Measurements from ENCODE around the gene CD207. TPM values are rescaled to one million over a fixed set of nuclear protein-coding genes. Genes with fewer than 3 reads are reported as not detected.

The CD207 gene
- total RNA-seq: not detected in 2 replicates

DNA sequence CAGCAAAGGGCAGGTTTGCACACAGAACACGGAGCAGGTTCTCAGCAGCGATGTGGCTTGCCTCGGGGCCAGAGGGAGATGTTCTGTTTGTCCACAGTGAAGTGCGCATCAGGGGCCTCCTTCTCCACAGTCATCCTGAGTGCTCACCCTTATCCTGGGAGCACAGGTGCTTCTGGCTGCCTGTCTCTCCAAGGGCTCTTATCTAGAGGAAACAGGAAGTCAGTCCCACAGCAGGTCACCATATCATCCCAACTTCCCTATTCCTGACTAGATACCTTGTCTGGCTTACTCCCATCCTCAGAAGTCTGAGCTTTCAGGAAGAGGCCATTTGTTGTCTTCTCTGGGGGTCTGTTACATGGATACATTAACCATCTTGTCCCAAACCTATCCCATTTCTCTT is at the start of gene CD207:
Gene CD207 (minus strand): TSS at position 174 of the 400 bp plus-strand sequence. CDS start 40 bp downstream, at position 134.

DNA sequence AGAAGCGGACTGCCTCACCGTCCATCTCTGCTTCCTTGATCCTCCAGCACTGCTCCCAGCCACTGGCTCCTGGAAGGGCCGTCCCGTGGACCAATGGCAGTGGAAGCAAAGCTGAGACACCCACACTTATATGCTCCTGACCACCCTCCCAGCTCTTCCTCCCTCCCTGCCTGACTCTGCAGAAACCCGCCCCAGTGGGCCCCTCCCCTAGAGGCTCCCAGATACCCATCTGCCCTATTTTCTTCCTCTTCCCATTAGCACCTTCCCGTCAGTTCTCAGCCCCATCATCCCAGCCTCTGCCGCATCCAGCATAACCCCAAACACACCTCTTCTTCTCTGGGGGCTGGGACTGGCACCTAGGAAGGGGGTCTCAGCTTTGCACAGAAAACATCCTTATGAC is 15.1 kb downstream of the CD207 start, which contains the start of gene CLEC4F:
Gene CLEC4F (minus strand): TSS at position 101 of the 400 bp plus-strand sequence. CDS start 76 bp downstream, at position 25.

GRCh38 chr2:70790136-70790828 is 45.3 kb downstream of the CD207 start, which contains the start of gene FIGLA:
Gene FIGLA (minus strand): TSS chr2:70790643. CDS start chr2:70790638, 5 bp downstream.

Other genes starting within 250 kb of the CD207 start
- gene ADD2, start 67.6 kb downstream of the CD207 start, total RNA-seq: 0.28 TPM in 1 of 2 replicates, not detected in the other
- gene FIGLA, start 45.2 kb downstream of the CD207 start, total RNA-seq: not detected in 2 replicates
- gene CLEC4F, start 15.2 kb downstream of the CD207 start, total RNA-seq: not detected in 2 replicates
- 0.74 and 1.2 TPM in 2 replicates for gene VAX2, start 64.8 kb upstream of the CD207 start, total RNA-seq
- gene ATP6V1B1, start 100.1 kb upstream of the CD207 start, total RNA-seq: 0.89 and 1.8 TPM in 2 replicates
- 1.5 and 1.8 TPM in 2 replicates for gene ANKRD53, start 142.8 kb upstream of the CD207 start, total RNA-seq
- gene TEX261, start 159.1 kb upstream of the CD207 start, total RNA-seq: 39.8 and 69.0 TPM in 2 replicates
- 57.3 and 61.8 TPM in 2 replicates for gene NAGK, start 232.8 kb upstream of the CD207 start, total RNA-seq

Measured in smooth muscle cell of the umbilical artery (primary cell).